K562 (cell line): ENCODE data around the gene PBX2. TPM values are rescaled to one million over a fixed set of nuclear protein-coding genes. Genes with fewer than 3 reads are reported as not detected.

Source experiments
- CBFA2T2 ChIP-seq: fragments of 450-650 bp; conservative IDR thresholded peaks from 2 replicates; pipeline ENCODE4 v1.6.1; 2017; ENCODE audit warnings: mild to moderate bottlenecking
- CBX8 ChIP-seq: fragments of 200-600 bp; sonication (generic); IDR thresholded peaks from 2 replicates; pipeline ENCODE4 v1.6.1; 2012; ENCODE audit warnings: borderline replicate concordance, mixed run types, low read depth, mild to moderate bottlenecking, moderate library complexity, mixed read lengths, low read length, control low read depth, inconsistent platforms; ENCODE audit not compliant: poor library complexity, severe bottlenecking; ENCODE audit errors: extremely low read depth
- DLX4 ChIP-seq: fragments of 250-450 bp; sonication (Bioruptor Pico); IDR thresholded peaks from 2 replicates; pipeline ENCODE4 v1.6.1; 2021; ENCODE audit warnings: mild to moderate bottlenecking
- EGR1 ChIP-seq: fragments of 450-650 bp; conservative IDR thresholded peaks from 2 replicates; pipeline ENCODE4 v1.6.1; 2017; ENCODE audit warnings: mild to moderate bottlenecking
- FOS ChIP-seq: IDR thresholded peaks from 3 replicates; pipeline ENCODE4 v1.6.1; 2011; ENCODE audit not compliant: insufficient read length; ENCODE audit errors: extremely low read depth
- FOXK1 ChIP-seq: sonication (generic); formaldehyde crosslinking; IDR thresholded peaks from 2 replicates; pipeline ENCODE4 v1.8.0; 2022; ENCODE audit warnings: missing genetic modification reagents, mild to moderate bottlenecking, borderline replicate concordance
- GTF2E2 ChIP-seq: fragments of 200-800 bp; sonication (Bioruptor generic); IDR thresholded peaks from 2 replicates; pipeline ENCODE4 v1.6.1; 2016; ENCODE audit warnings: missing genetic modification characterization, missing compliant biosample characterization
- HDAC3 ChIP-seq: fragments of 450-650 bp; IDR thresholded peaks from 2 replicates; pipeline ENCODE4 v1.6.1; 2018; ENCODE audit warnings: borderline replicate concordance, mild to moderate bottlenecking, moderate library complexity; ENCODE audit not compliant: partially characterized antibody
- HMG20A ChIP-seq: fragments of 450-650 bp; formaldehyde crosslinking; conservative IDR thresholded peaks from 2 replicates; pipeline ENCODE4 v1.4.0; 2020; ENCODE audit warnings: mild to moderate bottlenecking, mixed read lengths
- HMGN3 ChIP-seq: IDR thresholded peaks from 2 replicates; pipeline ENCODE4 v1.6.1; 2011; ENCODE audit warnings: borderline replicate concordance, low read depth, mild to moderate bottlenecking, mixed read lengths, low read length; ENCODE audit not compliant: insufficient read length; ENCODE audit errors: extremely low read depth
- HNRNPLL ChIP-seq: fragments of 200-400 bp; formaldehyde crosslinking; IDR thresholded peaks from 2 replicates; pipeline ENCODE4 v1.6.1; 2017; ENCODE audit warnings: low read length, low read depth, mild to moderate bottlenecking; ENCODE audit not compliant: poor library complexity, severe bottlenecking
- NBN ChIP-seq: fragments of 450-650 bp; IDR thresholded peaks from 2 replicates; pipeline ENCODE4 v1.6.1; 2016; ENCODE audit warnings: low read depth, mild to moderate bottlenecking
- NFYB ChIP-seq: IDR thresholded peaks from 2 replicates; pipeline ENCODE4 v1.6.1; 2011; ENCODE audit warnings: mild to moderate bottlenecking, moderate library complexity; ENCODE audit not compliant: insufficient read length; ENCODE audit errors: extremely low read depth
- PREB ChIP-seq: sonication (generic); formaldehyde crosslinking; IDR thresholded peaks from 2 replicates; pipeline ENCODE4 v1.8.1; 2023; ENCODE audit warnings: mild to moderate bottlenecking, missing genetic modification reagents
- RB1 ChIP-seq: fragments of 450-650 bp; IDR thresholded peaks from 2 replicates; pipeline ENCODE4 v1.6.1; 2017; ENCODE audit warnings: low read depth, mild to moderate bottlenecking
- SMAD3 ChIP-seq: fragments of 450-650 bp; formaldehyde crosslinking; conservative IDR thresholded peaks from 2 replicates; pipeline ENCODE4 v1.4.0; 2020; ENCODE audit warnings: mild to moderate bottlenecking
- SMAD4 ChIP-seq: fragments of 250-450 bp; sonication (Bioruptor Pico); conservative IDR thresholded peaks from 2 replicates; pipeline ENCODE4 v1.8.0; 2021; ENCODE audit warnings: inconsistent platforms, mild to moderate bottlenecking, moderate library complexity
- SNAPC5 ChIP-seq: fragments of 250-450 bp; sonication (Bioruptor Pico); IDR thresholded peaks from 2 replicates; pipeline ENCODE4 v1.8.0; 2021; ENCODE audit warnings: moderate library complexity, mild to moderate bottlenecking, inconsistent platforms
- SPI1 ChIP-seq: IDR thresholded peaks from 2 replicates; pipeline ENCODE4 v1.6.1; 2011; ENCODE audit warnings: low read depth, low read length, control low read depth, borderline replicate concordance
- TRIM24 ChIP-seq, 2 experiments: fragments of 450-650 bp; IDR thresholded peaks; 2 replicates each; pipeline ENCODE4 v1.6.1; 2016
- ZBTB49 ChIP-seq: sonication (generic); formaldehyde crosslinking; IDR thresholded peaks from 2 replicates; pipeline ENCODE4 v1.8.0; 2022; ENCODE audit warnings: missing genetic modification reagents, mild to moderate bottlenecking, borderline replicate concordance
- ZEB2 ChIP-seq: fragments of 450-650 bp; IDR thresholded peaks from 2 replicates; pipeline ENCODE4 v1.6.1; 2016
- ZNF316 ChIP-seq: fragments of 450-650 bp; IDR thresholded peaks from 2 replicates; pipeline ENCODE4 v1.6.1; 2016
- polyA plus RNA-seq, 8 experiments: library from polyadenylated mRNA; depleted of rRNA in 4 of 8; stranded (reverse) in 5 of 8; unstranded in 3 of 8; fragments of >200 nt; fragmentation: Nextera tagmentation in 2 of 8; fragmentation: Illumina TruSeq in 1 of 8; extraction: Ambion mirVana in 2 of 8; extraction: Trizol in 1 of 8; gene quantifications; 2 replicates each; pipeline versions ENCODE4 v1.2.1 to v1.2.3, GENCODE V29; 2011 to 2014; ENCODE audit warnings: inconsistent platforms in 1 of 8, missing spikeins in 1 of 8
- total RNA-seq, 7 experiments: library from RNA; depleted of rRNA in 6 of 7; stranded (reverse); fragments of >200 nt in 6 of 7; fragmentation: Illumina TruSeq in 2 of 7; extraction: Trizol in 2 of 7; gene quantifications; 2 replicates each; pipeline versions ENCODE4 v1.2.1 to v1.2.3, GENCODE V29; 2011 to 2021; ENCODE audit warnings: low replicate concordance in 1 of 7
- TF ChIP-seq, protein P1 (sequence below): IDR thresholded peaks from 2 replicates; pipeline ENCODE4 v1.6.1; 2014; ENCODE audit warnings: antibody characterized with exemption

PBX2 gene
- total and polyA plus RNA-seq, 9 of the 15 experiments (the other 6 are each of a cell fraction or from before 2014, with no cell fraction given): 1.9 to 134 (median 62.5) TPM

DNA sequence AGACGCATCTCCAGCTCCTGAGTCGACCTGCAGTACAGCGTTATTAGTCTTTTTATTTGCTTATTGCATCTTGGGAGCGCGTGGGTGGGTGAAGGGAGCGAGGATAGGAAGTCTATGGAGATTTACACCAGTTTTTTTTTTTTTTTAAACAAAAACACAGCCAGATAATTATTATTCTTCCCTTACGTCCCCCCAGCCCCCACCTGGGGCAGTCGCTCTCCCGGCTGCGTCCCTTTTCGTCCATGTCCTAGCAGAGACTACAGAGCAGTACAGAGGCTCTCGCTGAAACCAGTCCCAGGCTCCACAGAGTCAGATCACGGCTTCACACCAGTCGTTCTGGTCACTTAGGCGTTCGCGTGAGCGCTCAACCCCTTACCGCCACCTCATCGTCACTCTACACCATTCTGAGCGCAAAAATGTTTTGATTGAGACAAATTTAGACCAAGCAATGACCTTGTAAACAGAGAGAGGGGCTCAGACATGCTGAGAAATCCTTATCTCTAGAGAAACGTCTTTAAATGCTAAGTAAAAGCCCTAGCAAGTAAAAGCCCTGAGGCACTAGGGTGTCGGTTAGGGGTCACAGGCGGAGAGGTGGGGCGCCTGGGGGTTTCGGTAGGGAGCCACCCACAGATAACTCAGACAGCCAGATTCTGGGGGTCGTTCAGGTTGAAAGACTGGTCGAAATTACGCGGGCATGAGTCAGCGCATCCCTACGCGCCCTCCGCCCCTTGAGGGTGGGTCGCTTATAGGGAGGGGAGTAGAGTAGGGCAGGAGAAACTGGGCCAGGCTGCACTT, 37.0 kb downstream of the PBX2 start (continued):
- TF ChIP-seq ZBTB49 (CRISPR knock-in tag) (no peak), CBFA2T2 (no peak), GTF2E2 (no peak; the same call in 1 of the 2 replicates), FOS (no peak), DLX4 (no peak), TRIM24 (IDR thresholded peaks at IDR 0.05) (0 out of 4 replicates have a peak, but pooled peaks of 1 of the 2 experiments have one; percentile 14), NBN (no peak), SPI1 (no peak), SNAPC5 (CRISPR knock-in tag) (no peak), PREB (no peak), SMAD4 (CRISPR knock-in tag) (no peak), ZNF316 (peak; percentile 78), HMGN3 (no peak), FOXK1 (CRISPR knock-in tag) (no peak), NFYB (no peak), HDAC3 (peak; percentile 18), CBX8 (no peak), HMG20A (CRISPR knock-in tag) (no peak), ZEB2 (no peak), SMAD3 (CRISPR knock-in tag) (no peak), RB1 (no peak), EGR1 (peak; percentile 86), HNRNPLL (peak; percentile 8)
- TF ChIP-seq, protein P1, sequence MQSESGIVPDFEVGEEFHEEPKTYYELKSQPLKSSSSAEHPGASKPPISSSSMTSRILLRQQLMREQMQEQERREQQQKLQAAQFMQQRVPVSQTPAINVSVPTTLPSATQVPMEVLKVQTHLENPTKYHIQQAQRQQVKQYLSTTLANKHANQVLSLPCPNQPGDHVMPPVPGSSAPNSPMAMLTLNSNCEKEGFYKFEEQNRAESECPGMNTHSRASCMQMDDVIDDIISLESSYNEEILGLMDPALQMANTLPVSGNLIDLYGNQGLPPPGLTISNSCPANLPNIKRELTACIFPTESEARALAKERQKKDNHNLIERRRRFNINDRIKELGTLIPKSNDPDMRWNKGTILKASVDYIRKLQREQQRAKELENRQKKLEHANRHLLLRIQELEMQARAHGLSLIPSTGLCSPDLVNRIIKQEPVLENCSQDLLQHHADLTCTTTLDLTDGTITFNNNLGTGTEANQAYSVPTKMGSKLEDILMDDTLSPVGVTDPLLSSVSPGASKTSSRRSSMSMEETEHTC: no peak
